GM23248 (cell line): ENCODE data around the gene SNX18. TPM values are rescaled to one million over a fixed set of nuclear protein-coding genes. Genes with fewer than 3 reads are reported as not detected.

Source experiments
- DNase-seq: peaks from one replicate; pipeline ENCODE4 v3.0.0-alpha.2; 2015
- H2AFZ ChIP-seq: fragments of 200-600 bp; sonication (generic); 2 replicates; pipeline ENCODE4 v1.6.1; 2016; ENCODE audit warnings: antibody characterized with exemption
- H3F3A ChIP-seq: fragments of 200-600 bp; sonication (generic); 2 replicates; pipeline ENCODE4 v1.6.1; 2016; ENCODE audit warnings: mild to moderate bottlenecking, antibody characterized with exemption, mixed run types; ENCODE audit not compliant: insufficient read depth
- H3K27ac ChIP-seq: fragments of 200-600 bp; sonication (generic); 2 replicates; pipeline ENCODE4 v1.5.1; 2016; ENCODE audit warnings: mild to moderate bottlenecking
- H3K27me3 ChIP-seq: fragments of 200-600 bp; sonication (generic); replicated peaks from 2 replicates; pipeline ENCODE4 v1.6.1; 2016; ENCODE audit warnings: mild to moderate bottlenecking; ENCODE audit not compliant: insufficient read depth
- H3K36me3 ChIP-seq: fragments of 200-600 bp; sonication (generic); 2 replicates; pipeline ENCODE4 v1.6.1; 2016; ENCODE audit warnings: low read depth, mild to moderate bottlenecking
- H3K4me1 ChIP-seq: fragments of 200-600 bp; sonication (generic); 2 replicates; pipeline ENCODE4 v1.6.1; 2016; ENCODE audit warnings: mild to moderate bottlenecking; ENCODE audit not compliant: insufficient read depth
- H3K4me2 ChIP-seq: fragments of 200-600 bp; sonication (generic); one replicate; pipeline ENCODE4 v1.6.1; 2016; ENCODE audit warnings: mild to moderate bottlenecking; ENCODE audit not compliant: unreplicated experiment
- H3K4me3 ChIP-seq: fragments of 200-600 bp; sonication (generic); 2 replicates; pipeline ENCODE4 v1.5.1; 2016; ENCODE audit warnings: mild to moderate bottlenecking
- H3K79me2 ChIP-seq: fragments of 200-600 bp; sonication (generic); 2 replicates; pipeline ENCODE4 v1.6.1; 2016; ENCODE audit warnings: mild to moderate bottlenecking; ENCODE audit not compliant: insufficient read depth
- H3K9ac ChIP-seq: fragments of 200-600 bp; sonication (generic); 2 replicates; pipeline ENCODE4 v1.6.1; 2016; ENCODE audit warnings: mild to moderate bottlenecking
- H3K9me2 ChIP-seq: fragments of 200-600 bp; sonication (generic); 2 replicates; pipeline ENCODE4 v1.6.1; 2016; ENCODE audit warnings: mixed run types, mild to moderate bottlenecking, moderate library complexity; ENCODE audit not compliant: insufficient read depth
- H3K9me3 ChIP-seq: fragments of 200-600 bp; sonication (generic); one replicate; pipeline ENCODE4 v1.6.1; 2017; ENCODE audit warnings: low read depth
- H4K20me1 ChIP-seq: fragments of 200-600 bp; sonication (generic); 2 replicates; pipeline ENCODE4 v1.6.0; 2016; ENCODE audit not compliant: insufficient read depth
- EZH2 ChIP-seq: fragments of 200-600 bp; sonication (generic); IDR thresholded peaks from 2 replicates; pipeline ENCODE4 v1.6.1; 2018; ENCODE audit warnings: antibody characterized with exemption, mild to moderate bottlenecking; ENCODE audit not compliant: insufficient read depth, poor library complexity, severe bottlenecking
- EZH2phosphoT487 ChIP-seq: fragments of 200-600 bp; sonication (generic); IDR thresholded peaks from 2 replicates; pipeline ENCODE4 v1.6.1; 2018; ENCODE audit warnings: antibody characterized with exemption, moderate library complexity, mild to moderate bottlenecking, low read depth; ENCODE audit not compliant: insufficient read depth
- WGBS, 2 experiments: methylation state at CpG; one replicate each; pipeline ENCODE4 v1.1.6; 2015 to 2017; ENCODE audit warnings: low lambda C conversion rate in 2 of 2, low coverage in 1 of 2; ENCODE audit errors: missing lambda C conversion rate in 2 of 2; 5-methylcytosine and 5-hydroxymethylcytosine counted together
- in situ Hi-C: fragments of 300-500 bp; cut with MboI; formaldehyde crosslinking; loops from 2 replicates; pipeline ENCODE4 v1.15.0; 2020
- polyA plus RNA-seq: library from polyadenylated mRNA; unstranded; fragments of >200 nt; fragmentation: Nextera tagmentation; extraction: Ambion mirVana; gene quantifications from 2 replicates; pipeline ENCODE4 v1.2.1, GENCODE V29; 2016
- total RNA-seq: library from RNA; depleted of rRNA; stranded (reverse); fragments of >200 nt; shearing (Covaris generic); gene quantifications from 2 replicates; pipeline ENCODE4 v1.2.3, GENCODE V29; 2014

SNX18 gene
- total and polyA plus RNA-seq, 2 experiments from 2014 or later: 14.2 to 77.3 TPM

DNA sequence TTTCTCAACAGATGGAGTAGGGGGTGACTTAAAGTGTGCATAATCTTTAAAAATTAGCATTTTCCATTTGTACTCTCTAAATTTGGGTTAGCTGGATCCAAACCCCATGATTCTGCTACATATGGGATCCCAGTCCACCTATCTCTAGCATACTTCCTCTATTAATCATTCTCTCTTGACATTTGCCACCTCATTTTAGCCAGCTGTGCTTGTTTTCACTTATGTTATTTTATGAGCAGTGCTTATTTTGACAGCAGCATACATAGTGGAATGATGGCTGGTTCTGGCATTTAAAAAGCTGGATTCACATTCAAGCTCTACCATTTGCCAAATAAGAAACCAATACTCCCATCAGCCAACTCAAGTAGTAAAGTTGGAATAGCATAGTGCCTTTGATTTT lies 22.5 kb upstream of the SNX18 start:
- no peaks in the 10 kb centered on the region for H3K36me3 ChIP-seq
- TF ChIP-seq EZH2 (no peak), EZH2phosphoT487 (no peak)
- in situ Hi-C loops: loop anchor here (10.0 kb wide), 1 partner anchor 240 kb away; no protein-coding TSS in a partner anchor
- H3K9me2 ChIP-seq: no peaks in the 10 kb centered on the region
- H3K4me3 ChIP-seq: no peak overlapping the region
- H3F3A ChIP-seq: no peaks in the 10 kb centered on the region; the same call in 1 of the 2 replicates
- no peak overlapping the region for H3K4me2 ChIP-seq
- H4K20me1 ChIP-seq: no peaks in the 10 kb centered on the region
- peaks cover 14% of the 10 kb centered on the region for H3K4me1 ChIP-seq
- no peak overlapping the region for H3K27ac ChIP-seq
- no peaks in the 10 kb centered on the region for H3K79me2 ChIP-seq
- DNase-seq: no peak
- H3K27me3 ChIP-seq: no peaks in the 10 kb centered on the region
- H3K9ac ChIP-seq: no peak overlapping the region
- no peaks in the 10 kb centered on the region for H3K9me3 ChIP-seq
- H2AFZ ChIP-seq: no peak overlapping the region

DNA sequence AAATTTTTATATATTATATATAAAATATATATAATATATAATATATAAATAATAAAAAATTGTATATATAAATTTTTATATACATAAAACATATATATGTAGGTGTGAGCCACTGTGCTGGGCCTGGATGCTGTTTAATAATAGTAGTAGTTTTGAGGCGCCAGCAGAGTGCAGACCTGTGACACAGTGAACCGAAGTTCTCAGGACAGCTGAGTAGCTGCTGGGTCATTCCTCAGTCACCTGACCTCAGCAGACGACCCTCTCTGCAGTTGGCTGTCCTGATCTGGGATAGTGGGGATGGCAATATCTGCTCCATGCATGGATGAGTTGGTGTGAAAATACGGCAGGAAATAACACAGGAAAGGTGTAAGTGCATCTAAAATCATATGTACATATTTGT lies 3.3 kb upstream of the SNX18 start:
- Histone ChIP-seq H3K36me3 (no peaks in the 10 kb centered on the region), H3K4me2 (peak overlapping the region; percentile 76), H3K79me2 (peaks cover 16% of the 10 kb centered on the region), H2AFZ (peak overlapping the region; percentile 78), H4K20me1 (no peaks in the 10 kb centered on the region), H3K9me3 (no peaks in the 10 kb centered on the region), H3K4me3 (peak overlapping the region; percentile 28), H3K4me1 (peaks cover 24% of the 10 kb centered on the region), H3K9ac (peak overlapping the region; percentile 66), H3K27ac (peak overlapping the region; percentile 84), H3K27me3 (no peaks in the 10 kb centered on the region), H3K9me2 (no peaks in the 10 kb centered on the region), H3F3A (peaks cover 27% of the 10 kb centered on the region)
- in situ Hi-C loops: loop anchor here (10.0 kb wide), 2 partner anchors 351 to 641 kb away; no protein-coding TSS in a partner anchor
- DNase-seq: peak; percentile 43
- 9 to 12% methylated on average over 4 of the region's 4 CpGs for WGBS, 2 experiments
- TF ChIP-seq EZH2 (no peak), EZH2phosphoT487 (no peak)

DNA sequence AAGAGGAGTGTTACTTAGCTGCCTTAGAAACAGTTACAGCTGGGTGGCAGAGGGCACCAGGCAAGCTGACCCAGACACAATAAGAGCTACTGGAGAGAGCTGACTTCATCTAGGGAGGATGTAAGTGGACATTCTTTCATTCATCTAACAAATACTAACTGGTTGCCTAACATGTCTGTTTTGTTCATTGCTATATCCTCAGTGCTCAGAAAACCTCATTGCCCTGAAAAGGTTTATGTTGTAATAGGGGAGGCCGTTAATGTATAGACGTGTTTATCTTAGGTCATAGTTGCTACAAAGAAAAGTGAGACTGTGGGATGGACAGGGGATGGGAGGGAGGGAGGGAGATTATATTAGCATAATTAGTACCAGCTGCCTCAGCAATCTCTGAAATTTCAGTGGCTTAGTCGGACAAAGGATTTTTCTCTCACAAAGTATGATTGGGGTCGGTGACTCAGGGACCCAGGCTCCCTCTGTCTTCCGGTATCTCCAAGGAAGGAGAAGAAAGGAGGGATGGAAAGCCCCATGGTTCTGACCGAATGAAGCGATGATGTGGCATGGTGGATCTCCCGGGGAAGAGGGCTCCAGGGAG lies 2.6 kb upstream of the SNX18 start:
- peak overlapping the region; percentile 66 for H3K9ac ChIP-seq
- DNase-seq: peak; percentile 88
- H3K36me3 ChIP-seq: no peaks in the 10 kb centered on the region
- H3K4me2 ChIP-seq: peak overlapping the region; percentile 76
- peaks cover 33% of the 10 kb centered on the region for H3F3A ChIP-seq
- H3K27ac ChIP-seq: peak overlapping the region; percentile 84
- no peak for TF ChIP-seq EZH2
- TF ChIP-seq EZH2phosphoT487: no peak
- H3K9me2 ChIP-seq: no peaks in the 10 kb centered on the region
- peaks cover 22% of the 10 kb centered on the region for H3K79me2 ChIP-seq
- H4K20me1 ChIP-seq: no peaks in the 10 kb centered on the region
- H3K9me3 ChIP-seq: no peaks in the 10 kb centered on the region
- H3K27me3 ChIP-seq: no peaks in the 10 kb centered on the region
- peak overlapping the region; percentile 28 for H3K4me3 ChIP-seq
- peaks cover 24% of the 10 kb centered on the region for H3K4me1 ChIP-seq
- in situ Hi-C loops: loop anchor here (10.0 kb wide), 2 partner anchors 350 to 640 kb away; no protein-coding TSS in a partner anchor
- WGBS, 2 experiments: 3 to 6% methylated on average over 8 of the region's 8 CpGs
- H2AFZ ChIP-seq: peak overlapping the region; percentile 78

DNA sequence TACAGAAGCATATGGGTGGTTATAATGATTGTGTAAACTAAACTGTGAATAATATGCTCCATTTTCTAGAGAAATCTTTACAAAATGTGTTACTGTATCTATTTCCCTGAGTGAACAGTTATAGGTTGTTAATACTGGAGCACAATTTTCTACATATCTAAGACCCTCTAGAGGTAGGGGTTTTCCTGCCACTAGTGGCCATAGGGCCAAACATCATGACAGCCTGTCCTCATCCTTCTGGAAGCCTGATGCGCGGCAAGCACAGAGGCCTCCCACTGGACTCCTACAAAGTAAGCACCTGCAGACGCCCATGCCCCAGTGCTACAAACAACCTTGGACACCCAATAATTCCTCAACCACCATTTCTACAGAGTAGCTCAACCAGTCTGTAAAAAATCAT lies 1.9 kb upstream of the SNX18 start:
- peaks cover 39% of the 10 kb centered on the region for H3F3A ChIP-seq
- H3K9ac ChIP-seq: peak overlapping the region; percentile 66
- peak overlapping the region; percentile 76 for H3K4me2 ChIP-seq
- H3K79me2 ChIP-seq: peaks cover 29% of the 10 kb centered on the region
- no peaks in the 10 kb centered on the region for H3K9me3 ChIP-seq
- H3K27ac ChIP-seq: peak overlapping the region; percentile 84
- H3K4me1 ChIP-seq: peaks cover 24% of the 10 kb centered on the region
- H2AFZ ChIP-seq: peak overlapping the region; percentile 78
- DNase-seq: no peak
- H3K36me3 ChIP-seq: no peaks in the 10 kb centered on the region
- H3K9me2 ChIP-seq: no peaks in the 10 kb centered on the region
- H3K27me3 ChIP-seq: no peaks in the 10 kb centered on the region
- H4K20me1 ChIP-seq: no peaks in the 10 kb centered on the region
- 92 to 97% methylated on average over 3 of the region's 3 CpGs for WGBS, 2 experiments
- H3K4me3 ChIP-seq: peak overlapping the region; percentile 28; the same call in 1 of the 2 replicates
- TF ChIP-seq EZH2phosphoT487: no peak
- no peak for TF ChIP-seq EZH2
- in situ Hi-C loops: loop anchor here (10.0 kb wide), 2 partner anchors 349 to 639 kb away; no protein-coding TSS in a partner anchor
